ENCODE measurements around the gene HSPA12B.
"Not testable (repeated sequence)": the region's sequence is repeated elsewhere in the genome, so short reads cannot be mapped to it uniquely, and the experiment has no call there.

The HSPA12B gene

GRCh38 chr20:3788685-3789155 is 56.2 kb downstream of the HSPA12B start:
- no peak for DNase-seq (ENCODE audit: extremely low spot score)
- POLR2A ChIA-PET = interaction anchor here (2.2 kb wide), 1 partner anchor 21 kb away, joined by 19 read pairs; the partner anchor contains the start of gene ADISSP
- CTCF ChIA-PET = interaction anchor here (0.7 to 2.5 kb wide), 4 partner anchors 11 to 66 kb away, joined by 5 to 13 read pairs (median 6); partner anchors contain the start of gene AP5S1
- TF ChIP-seq ARNT (IDR thresholded peaks at IDR 0.05) = no peak
- peak; percentile 32; the same call in 1 of the 2 replicates for TF ChIP-seq PKNOX1 (IDR thresholded peaks at IDR 0.05)
- TF ChIP-seq LEF1 (IDR thresholded peaks at IDR 0.05; ENCODE audit: borderline replicate concordance) = no peak
- no peak for TF ChIP-seq FOXM1 (IDR thresholded peaks at IDR 0.05; ENCODE audit: borderline replicate concordance)

DNA sequence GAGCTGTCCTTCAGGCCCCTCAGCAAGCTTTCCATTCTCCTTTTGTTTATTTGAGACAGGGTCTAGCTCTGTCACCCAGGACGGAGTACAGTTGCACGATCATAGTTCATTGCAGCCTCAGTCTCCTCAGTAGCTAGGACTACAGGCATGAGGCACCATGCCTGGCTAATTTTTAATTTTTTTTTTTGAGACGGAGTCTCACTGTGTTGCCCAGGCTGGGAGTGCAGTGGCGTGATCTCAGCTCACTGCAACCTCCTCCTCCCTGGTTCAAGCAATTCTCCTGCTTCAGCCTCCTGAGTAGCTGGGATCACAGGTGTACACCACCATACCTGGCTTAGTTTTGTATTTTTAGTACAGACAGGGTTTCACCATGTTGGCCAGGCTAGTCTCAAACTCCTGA is 56.7 kb downstream of the HSPA12B start:
- POLR2A ChIA-PET; DNase-seq (ENCODE audit: extremely low spot score): not testable (repeated sequence)
- CTCF ChIA-PET = interaction anchor here (0.7 to 2.5 kb wide), 5 partner anchors 10 to 65 kb away, joined by 4 to 13 read pairs (median 5); partner anchors contain the start of gene AP5S1

- POLR2A ChIA-PET; DNase-seq (ENCODE audit: extremely low spot score); CTCF ChIA-PET: not testable (repeated sequence)
These were observed 61.7 kb downstream of the HSPA12B start for GRCh38 chr20:3794168-3794567.

GRCh38 chr20:3794701-3795420 is 62.4 kb downstream of the HSPA12B start:
- TF ChIP-seq NFRKB (IDR thresholded peaks at IDR 0.05) (no peak), FOXA1 (IDR thresholded peaks at IDR 0.05) (no peak), HDGF (IDR thresholded peaks at IDR 0.05; ENCODE audit: borderline replicate concordance) (no peak), LEF1 (IDR thresholded peaks at IDR 0.05; ENCODE audit: borderline replicate concordance) (no peak), TARDBP (IDR thresholded peaks at IDR 0.05) (no peak), CTBP1 (IDR thresholded peaks at IDR 0.05; ENCODE audit: borderline replicate concordance) (no peak), SP1 (IDR thresholded peaks at IDR 0.05) (no peak), FOXK2 (IDR thresholded peaks at IDR 0.05) (no peak), ZNF384 (IDR thresholded peaks at IDR 0.05) (no peak), BHLHE40 (IDR thresholded peaks at IDR 0.05; ENCODE audit: borderline replicate concordance) (no peak)
- CTCF ChIA-PET = interaction anchor here (0.6 to 2.0 kb wide), 2 partner anchors 26 to 333 kb away, joined by 3 to 5 read pairs; partner anchors contain the start of gene AP5S1
- POLR2A ChIA-PET = no interaction called here
- DNase-seq (ENCODE audit: extremely low spot score) = no peak

DNA sequence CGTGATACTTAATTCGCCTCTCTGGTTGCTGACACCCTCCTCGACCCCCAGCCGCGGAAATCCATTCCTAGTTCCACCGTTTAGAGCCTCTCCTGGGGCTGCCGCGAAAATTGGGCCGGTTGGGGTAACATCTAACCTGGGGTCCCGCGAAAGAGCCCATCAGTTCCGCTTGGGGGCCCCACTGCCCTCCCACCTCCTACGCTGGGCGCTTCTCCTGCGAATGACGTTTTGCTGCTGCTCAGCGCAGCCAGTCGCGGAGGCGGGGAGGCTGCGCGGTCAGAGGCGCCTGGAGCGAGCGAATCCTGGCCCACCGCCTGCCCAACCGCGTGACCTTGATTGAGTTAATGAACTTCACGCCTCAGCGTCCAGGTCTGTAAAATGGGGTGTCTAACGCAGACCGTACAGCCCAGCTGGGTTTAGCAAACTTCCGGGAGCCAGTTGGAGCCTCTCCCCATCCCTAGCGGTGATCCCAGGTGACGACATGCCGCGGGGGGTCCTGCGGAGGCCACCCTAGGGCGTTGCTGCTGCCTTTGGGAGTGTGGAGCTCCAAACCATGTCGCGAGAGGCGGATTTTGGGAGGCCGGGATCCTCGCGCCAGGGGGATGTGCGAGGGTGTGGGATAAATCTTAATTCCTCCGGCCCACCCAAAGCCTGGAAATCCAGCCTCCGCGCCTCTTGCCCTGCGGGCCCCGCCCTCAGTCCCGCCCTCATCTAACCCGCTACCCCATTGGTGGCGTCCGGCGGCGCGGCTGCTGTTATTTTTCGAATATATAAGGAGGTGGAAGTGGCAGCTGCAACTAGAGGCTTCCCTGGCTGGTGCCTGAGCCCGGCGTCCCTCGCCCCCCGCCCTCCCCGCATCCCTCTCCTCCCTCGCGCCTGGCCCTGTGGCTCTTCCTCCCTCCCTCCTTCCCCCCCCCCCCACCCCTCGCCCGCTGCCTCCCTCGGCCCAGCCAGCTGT is 63.3 kb downstream of the HSPA12B start, which contains the start of gene CDC25B:
TSS of gene CDC25B (plus strand) at position 800 of the 958 bp plus-strand sequence. CDS start 222 bp downstream, outside the sequence.
- peak; percentile 89 for DNase-seq (ENCODE audit: extremely low spot score)
- ChIA-PET POLR2A (interaction anchor here (0.7 to 1.4 kb wide), 6 partner anchors 8 to 28 kb away, joined by 3 to 11 read pairs (median 4); partner anchors contain the start of genes ADISSP, AP5S1 and CENPB), CTCF (interaction anchor here (0.6 to 2.0 kb wide), 3 partner anchors 23 to 334 kb away, joined by 3 to 5 read pairs (median 5); partner anchors contain the start of gene AP5S1)
- TF ChIP-seq ELF4 (IDR thresholded peaks at IDR 0.05) (peak; percentile 41; the same call in 1 of the 2 replicates), NFRKB (IDR thresholded peaks at IDR 0.05) (no peak), L3MBTL2 (conservative IDR thresholded peaks at IDR 0.05) (peak; percentile 80), CTBP1 (IDR thresholded peaks at IDR 0.05; ENCODE audit: borderline replicate concordance) (peak; percentile 53; the same call in 1 of the 2 replicates), FOXM1 (IDR thresholded peaks at IDR 0.05; ENCODE audit: borderline replicate concordance) (peak; percentile 97), SUZ12 (IDR thresholded peaks at IDR 0.05) (no peak)

DNA sequence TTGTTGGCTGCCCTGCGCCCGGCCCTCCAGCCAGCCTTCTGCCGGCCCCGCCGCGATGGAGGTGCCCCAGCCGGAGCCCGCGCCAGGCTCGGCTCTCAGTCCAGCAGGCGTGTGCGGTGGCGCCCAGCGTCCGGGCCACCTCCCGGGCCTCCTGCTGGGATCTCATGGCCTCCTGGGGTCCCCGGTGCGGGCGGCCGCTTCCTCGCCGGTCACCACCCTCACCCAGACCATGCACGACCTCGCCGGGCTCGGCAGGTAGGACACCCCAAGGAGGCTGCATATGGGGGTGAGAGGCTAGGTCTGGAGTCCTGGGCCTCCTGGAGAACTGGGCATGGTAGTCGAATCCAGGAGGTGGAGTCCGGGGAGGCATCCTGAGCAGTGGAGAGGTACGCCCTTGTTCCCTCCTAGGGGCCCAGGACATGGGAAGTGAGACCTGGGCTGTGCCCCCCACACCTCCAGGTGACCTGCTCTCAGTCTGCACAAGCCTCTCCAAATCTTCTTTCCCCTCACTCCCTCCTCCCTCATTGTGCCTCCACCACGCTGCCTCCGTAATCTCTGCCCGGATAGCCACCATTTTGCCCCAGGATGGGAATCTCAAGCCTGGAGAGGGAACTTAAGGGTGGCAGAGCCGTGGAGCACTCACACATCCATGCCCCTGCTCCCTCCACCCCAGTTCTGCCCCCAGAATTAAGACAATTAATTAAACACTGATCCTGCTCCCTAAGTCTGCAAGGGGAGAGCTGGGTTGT is 64.2 kb downstream of the HSPA12B start:
- TF ChIP-seq L3MBTL2 (conservative IDR thresholded peaks at IDR 0.05) (no peak), FOXK2 (IDR thresholded peaks at IDR 0.05) (no peak), ZNF384 (IDR thresholded peaks at IDR 0.05) (no peak), HDGF (IDR thresholded peaks at IDR 0.05; ENCODE audit: borderline replicate concordance) (0 out of 2 replicates have a peak, but pooled peaks have one; percentile 23), CTBP1 (IDR thresholded peaks at IDR 0.05; ENCODE audit: borderline replicate concordance) (no peak)
- DNase-seq (ENCODE audit: extremely low spot score) = no peak
- POLR2A ChIA-PET = interaction anchor here (0.7 to 1.4 kb wide), 5 partner anchors 9 to 29 kb away, joined by 3 to 11 read pairs (median 5); partner anchors contain the start of genes ADISSP, AP5S1 and CENPB
- CTCF ChIA-PET = interaction anchor here (1.0 to 2.0 kb wide), 2 partner anchors 22 to 24 kb away, joined by 5 read pairs; partner anchors contain the start of gene AP5S1

DNA sequence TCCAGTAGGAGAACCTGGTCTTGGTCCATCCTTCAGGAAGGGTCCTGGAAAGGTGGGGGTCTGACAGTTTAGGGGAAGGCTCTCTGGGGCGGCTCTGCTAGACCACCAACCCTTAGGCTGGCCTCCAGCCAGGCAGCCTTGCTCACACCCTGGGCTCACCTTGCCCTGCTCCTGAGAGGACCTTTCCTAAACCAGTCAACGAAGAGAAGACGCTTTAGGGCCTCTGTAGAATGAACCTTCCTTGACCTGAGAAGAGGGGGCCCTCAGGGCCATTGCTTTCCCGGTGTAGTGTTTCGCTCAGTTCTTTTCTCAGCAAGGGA is 64.7 kb downstream of the HSPA12B start:
- POLR2A ChIA-PET = no interaction called here
- CTCF ChIA-PET = no interaction called here
- TF ChIP-seq NFRKB (IDR thresholded peaks at IDR 0.05) = no peak
- no peak for TF ChIP-seq FOXA1 (IDR thresholded peaks at IDR 0.05)
- TF ChIP-seq SP1 (IDR thresholded peaks at IDR 0.05) = no peak
- no peak for TF ChIP-seq FOXK2 (IDR thresholded peaks at IDR 0.05)
- no peak for TF ChIP-seq HDGF (IDR thresholded peaks at IDR 0.05; ENCODE audit: borderline replicate concordance)
- no peak for TF ChIP-seq ARNT (IDR thresholded peaks at IDR 0.05)
- TF ChIP-seq ZNF384 (IDR thresholded peaks at IDR 0.05) = no peak
- no peak for DNase-seq (ENCODE audit: extremely low spot score)
